ENCODE results near the gene APPL2. TPM values are rescaled to one million over a fixed set of nuclear protein-coding genes. Genes with fewer than 3 reads are reported as not detected.
A peak's percentile ranks its signal among the peaks of the same experiment; 100 is the strongest.

The APPL2 gene
- polyA plus RNA-seq, 3 donors, result 6.4 to 19.8 (median 9.0) TPM

- Histone ChIP-seq H4K20me1 (ENCODE audit: insufficient read depth, low read length) (peaks cover 93% of the 10 kb centered on the region), H3K27ac (ENCODE audit: low read depth in 1 of 2, low read length in 2 of 2) (no peak overlapping the region), H3K9me3 (replicated peaks in 1 of 2; ENCODE audit: control insufficient read depth in 1 of 2, insufficient read depth in 1 of 2, low read length in 2 of 2) (no peaks in the 10 kb centered on the region), H3K4me1 (ENCODE audit: control insufficient read depth in 1 of 2, insufficient read depth in 2 of 2, low read length in 2 of 2) (no peaks in the 10 kb centered on the region), H3K4me2 (replicated peaks; ENCODE audit: extremely low read depth, low read length, poor library complexity, severe bottlenecking) (no peak overlapping the region), H3K36me3 (replicated peaks in 1 of 2; ENCODE audit: control insufficient read depth in 1 of 2, insufficient read depth in 2 of 2, low read length in 2 of 2) (peaks cover 25 to 75% of the 10 kb centered on the region in 2 donors), H3K27me3 (ENCODE audit: control insufficient read depth in 2 of 2, insufficient read depth in 2 of 2, low read length in 2 of 2) (no peaks in the 10 kb centered on the region), H3K4me3 (replicated peaks in 1 of 3; ENCODE audit: low read depth in 2 of 3, low read length in 3 of 3) (no peak overlapping the region), H3K79me2 (ENCODE audit: insufficient read depth, low read length) (no peaks in the 10 kb centered on the region), H2AFZ (ENCODE audit: insufficient read depth, low read depth, low read length, poor library complexity, severe bottlenecking) (no peak overlapping the region), H3K9ac (ENCODE audit: insufficient read depth, low read length, poor library complexity, severe bottlenecking) (no peak overlapping the region)
- no CpG with 5 or more reads among the region's 4 CpGs for WGBS (ENCODE audit: insufficient coverage)
- Mint-ChIP-seq H3K9me3 (peaks cover 0 to 5% (median 2%) of the 10 kb centered on the region in 7 donors), H3K27me3 (ENCODE audit: low read depth in 3 of 3) (no peaks in the 10 kb centered on the region), H3K4me1 (no peaks in the 10 kb centered on the region), H3K4me3 (no peak overlapping the region), H3K27ac (no peak overlapping the region), H3K36me3 (peaks cover 70 to 85% of the 10 kb centered on the region in 2 donors)
- intact Hi-C loops (cut with micrococcal nuclease), result no loop called here
- no peak for TF ChIP-seq CTCF (IDR thresholded peaks at IDR 0.05)
- no peak for DNase-seq
Observed at GRCh38 chr12:105177208-105177607, 58.8 kb downstream of the APPL2 start.

- H3K9me3 Mint-ChIP-seq, result peaks cover 0 to 2% (median 2%) of the 10 kb centered on the region in 7 donors
- H4K20me1 ChIP-seq (ENCODE audit: insufficient read depth, low read length), result peaks cover 97% of the 10 kb centered on the region
- H3K27ac ChIP-seq (ENCODE audit: low read depth in 1 of 2, low read length in 2 of 2), result no peak overlapping the region
- H3K79me2 ChIP-seq (ENCODE audit: insufficient read depth, low read length), result no peaks in the 10 kb centered on the region
- H3K4me1 ChIP-seq (ENCODE audit: control insufficient read depth in 1 of 2, insufficient read depth in 2 of 2, low read length in 2 of 2), result no peaks in the 10 kb centered on the region
- H3K36me3 ChIP-seq (replicated peaks in 1 of 2; ENCODE audit: control insufficient read depth in 1 of 2, insufficient read depth in 2 of 2, low read length in 2 of 2), result peaks cover 40 to 88% of the 10 kb centered on the region in 2 donors
- intact Hi-C loops (cut with micrococcal nuclease), result no loop called here
- no peaks in the 10 kb centered on the region for H3K9me3 ChIP-seq (replicated peaks in 1 of 2; ENCODE audit: control insufficient read depth in 1 of 2, insufficient read depth in 1 of 2, low read length in 2 of 2)
- no peak overlapping the region for H3K4me2 ChIP-seq (replicated peaks; ENCODE audit: extremely low read depth, low read length, poor library complexity, severe bottlenecking)
- no peaks in the 10 kb centered on the region for H3K27me3 Mint-ChIP-seq (ENCODE audit: low read depth in 3 of 3)
- no peak overlapping the region for H3K4me3 Mint-ChIP-seq
- no peak for DNase-seq
- no peak overlapping the region for H3K4me3 ChIP-seq (replicated peaks in 1 of 3; ENCODE audit: low read depth in 2 of 3, low read length in 3 of 3)
- H3K27me3 ChIP-seq (ENCODE audit: control insufficient read depth in 2 of 2, insufficient read depth in 2 of 2, low read length in 2 of 2), result no peaks in the 10 kb centered on the region
- H3K36me3 Mint-ChIP-seq, result peaks cover 62 to 79% of the 10 kb centered on the region in 2 donors
- peak overlapping the region in 1 of 7 donors; percentile 54 for H3K27ac Mint-ChIP-seq
- no peak for TF ChIP-seq CTCF (IDR thresholded peaks at IDR 0.05)
- no peaks in the 10 kb centered on the region for H3K4me1 Mint-ChIP-seq
- WGBS (ENCODE audit: insufficient coverage), result no CpG with 5 or more reads among the region's 2 CpGs
- H2AFZ ChIP-seq (ENCODE audit: insufficient read depth, low read depth, low read length, poor library complexity, severe bottlenecking), result no peak overlapping the region
- H3K9ac ChIP-seq (ENCODE audit: insufficient read depth, low read length, poor library complexity, severe bottlenecking), result no peak overlapping the region
Observed at GRCh38 chr12:105175397-105175990, 60.5 kb downstream of the APPL2 start.
